GM23338 (cell line): ENCODE measurements around the gene GAD1. TPM values are rescaled to one million over a fixed set of nuclear protein-coding genes. Genes with fewer than 3 reads are reported as not detected.

Experiments
- ATAC-seq: fragments of 200-7000 bp; cut with Tn5 transposase; 3 replicates; pipeline ENCODE4 v1.9.1; 2020
- DNase-seq: peaks from one replicate; pipeline ENCODE4 v3.0.0-alpha.2; 2015; ENCODE audit warnings: low spot score
- H2AFZ ChIP-seq: fragments of 200-600 bp; sonication (generic); 2 replicates; pipeline ENCODE4 v1.8.0; 2016; ENCODE audit warnings: antibody characterized with exemption, mild to moderate bottlenecking, moderate library complexity
- H3F3A ChIP-seq: fragments of 200-600 bp; sonication (generic); replicated peaks from 2 replicates; pipeline ENCODE4 v1.8.0; 2017; ENCODE audit warnings: antibody characterized with exemption, mixed run types, low read depth
- H3K27ac ChIP-seq: fragments of 200-600 bp; sonication (generic); 2 replicates; pipeline ENCODE4 v1.6.1; 2016; ENCODE audit warnings: low read depth
- H3K27me3 ChIP-seq: fragments of 200-600 bp; sonication (generic); 2 replicates; pipeline ENCODE4 v1.8.0; 2016; ENCODE audit warnings: mild to moderate bottlenecking, mixed run types, moderate library complexity; ENCODE audit not compliant: insufficient read depth
- H3K36me3 ChIP-seq: fragments of 200-600 bp; sonication (generic); 2 replicates; pipeline ENCODE4 v1.8.0; 2016; ENCODE audit warnings: mild to moderate bottlenecking; ENCODE audit not compliant: insufficient read depth
- H3K4me1 ChIP-seq: fragments of 200-600 bp; sonication (generic); 2 replicates; pipeline ENCODE4 v1.8.0; 2016; ENCODE audit warnings: mild to moderate bottlenecking, moderate library complexity; ENCODE audit not compliant: insufficient read depth
- H3K4me2 ChIP-seq: fragments of 200-600 bp; sonication (generic); 2 replicates; pipeline ENCODE4 v1.7.1; 2017; ENCODE audit warnings: mixed run types
- H3K4me3 ChIP-seq: fragments of 200-600 bp; sonication (generic); 2 replicates; pipeline ENCODE4 v1.6.1; 2016; ENCODE audit warnings: mixed run types
- H3K79me2 ChIP-seq: fragments of 200-600 bp; sonication (generic); replicated peaks from 2 replicates; pipeline ENCODE4 v1.8.0; 2017; ENCODE audit warnings: mild to moderate bottlenecking; ENCODE audit not compliant: insufficient read depth
- H3K9me2 ChIP-seq: fragments of 200-600 bp; sonication (generic); 2 replicates; pipeline ENCODE4 v1.8.0; 2017; ENCODE audit not compliant: insufficient read depth
- H4K20me1 ChIP-seq: fragments of 200-600 bp; sonication (generic); replicated peaks from 2 replicates; pipeline ENCODE4 v1.8.0; 2017; ENCODE audit warnings: mild to moderate bottlenecking; ENCODE audit not compliant: insufficient read depth
- H3K27ac Mint-ChIP-seq: 2 replicates; pipeline ENCODE4 v1.8.0; 2020; ENCODE audit warnings: inconsistent platforms, mild to moderate bottlenecking, moderate library complexity, mixed read lengths
- H3K27me3 Mint-ChIP-seq: 3 replicates; pipeline ENCODE4 v1.8.0; 2022; ENCODE audit warnings: low read depth, mild to moderate bottlenecking, moderate library complexity, mixed read lengths, inconsistent platforms; ENCODE audit not compliant: insufficient read depth, poor library complexity
- H3K36me3 Mint-ChIP-seq: 3 replicates; pipeline ENCODE4 v1.8.0; 2021; ENCODE audit warnings: low read depth, mild to moderate bottlenecking, inconsistent platforms, moderate library complexity, mixed read lengths
- H3K4me1 Mint-ChIP-seq: 3 replicates; pipeline ENCODE4 v1.8.0; 2020; ENCODE audit warnings: mild to moderate bottlenecking, inconsistent platforms, mixed read lengths
- H3K4me3 Mint-ChIP-seq: 3 replicates; pipeline ENCODE4 v1.8.0; 2021; ENCODE audit warnings: moderate library complexity, mild to moderate bottlenecking, inconsistent platforms, mixed read lengths
- H3K9me3 Mint-ChIP-seq: 3 replicates; pipeline ENCODE4 v1.8.0; 2020; ENCODE audit warnings: moderate library complexity, mild to moderate bottlenecking, inconsistent platforms, mixed read lengths
- CREB1 ChIP-seq: fragments of 250-450 bp; sonication (Bioruptor Pico); IDR thresholded peaks from 2 replicates; pipeline ENCODE4 v1.5.0; 2020; ENCODE audit warnings: low read depth, mild to moderate bottlenecking, moderate library complexity
- CTCF ChIP-seq, 2 experiments: fragments of 200-600 bp in 1 of 2; sonication (generic) in 1 of 2; conservative IDR thresholded peaks; 2 replicates each; pipeline versions ENCODE4 v1.5.1 to v1.6.1; 2016 to 2017; ENCODE audit warnings: antibody characterized with exemption in 2 of 2, low read depth in 2 of 2, mild to moderate bottlenecking in 2 of 2, moderate library complexity in 1 of 2
- NANOG ChIP-seq: IDR thresholded peaks from 2 replicates; pipeline ENCODE4 v1.6.1; 2016; ENCODE audit warnings: antibody characterized with exemption, borderline replicate concordance
- POLR2AphosphoS5 ChIP-seq: IDR thresholded peaks from 2 replicates; pipeline ENCODE4 v1.6.1; 2016; ENCODE audit warnings: antibody characterized with exemption, low read depth
- REST ChIP-seq: IDR thresholded peaks from one replicate; pipeline ENCODE4 v1.6.1; 2018; ENCODE audit warnings: antibody characterized with exemption; ENCODE audit not compliant: unreplicated experiment
- STAT1 ChIP-seq: IDR thresholded peaks from one replicate; pipeline ENCODE4 v1.6.1; 2016; ENCODE audit warnings: antibody characterized with exemption; ENCODE audit not compliant: unreplicated experiment
- polyA plus RNA-seq: library from polyadenylated mRNA; unstranded; fragments of >200 nt; fragmentation: Nextera tagmentation; extraction: Ambion mirVana; gene quantifications from 2 replicates; pipeline ENCODE4 v1.2.1, GENCODE V29; 2016
- total RNA-seq: library from RNA; depleted of rRNA; stranded (reverse); fragments of >200 nt; shearing (Covaris generic); gene quantifications from 2 replicates; pipeline ENCODE4 v1.2.3, GENCODE V29; 2014

GAD1 gene
- total and polyA plus RNA-seq, 2 experiments from 2014 or later, result 0.17 to 0.34 TPM

- Mint-ChIP-seq H3K9me3 (no peaks in the 10 kb centered on the region; the same call in 2 of the 3 replicates), H3K36me3 (no peaks in the 10 kb centered on the region; the same call in 1 of the 3 replicates), H3K27ac (no peak overlapping the region), H3K4me3 (no peak overlapping the region), H3K4me1 (peaks cover 7% of the 10 kb centered on the region), H3K27me3 (peaks cover 54% of the 10 kb centered on the region)
- Histone ChIP-seq H4K20me1 (no peaks in the 10 kb centered on the region), H3K36me3 (no peaks in the 10 kb centered on the region), H3K27ac (no peak overlapping the region), H3K4me2 (no peak overlapping the region), H3K79me2 (no peaks in the 10 kb centered on the region), H3F3A (no peaks in the 10 kb centered on the region), H3K4me3 (no peak overlapping the region), H3K4me1 (peaks cover 8% of the 10 kb centered on the region; the same call in 1 of the 2 replicates), H3K27me3 (peaks cover 49% of the 10 kb centered on the region), H2AFZ (no peak overlapping the region), H3K9me2 (0 out of 2 replicates have a peak, but pooled peaks cover 3% of the 10 kb centered on the region)
- DNase-seq (no peak), ATAC-seq (no peak)
- TF ChIP-seq STAT1, result no peak
- TF ChIP-seq NANOG, result no peak
- no peak for TF ChIP-seq REST
- TF ChIP-seq CREB1, result no peak
- TF ChIP-seq CTCF (conservative IDR thresholded peaks at IDR 0.05; ENCODE audit: low read depth in 2 of 2), result no peak
Measured at GRCh38 chr2:170827841-170828532, 11.3 kb downstream of the GAD1 start.

- Histone ChIP-seq H4K20me1 (no peaks in the 10 kb centered on the region), H3F3A (no peaks in the 10 kb centered on the region), H3K4me3 (no peak overlapping the region), H3K9me2 (0 out of 2 replicates have a peak, but pooled peaks cover 3% of the 10 kb centered on the region), H3K4me2 (no peak overlapping the region), H3K4me1 (peaks cover 8% of the 10 kb centered on the region; the same call in 1 of the 2 replicates), H3K79me2 (no peaks in the 10 kb centered on the region), H3K36me3 (no peaks in the 10 kb centered on the region), H3K27ac (no peak overlapping the region), H2AFZ (no peak overlapping the region), H3K27me3 (peaks cover 43% of the 10 kb centered on the region)
- DNase-seq (no peak), ATAC-seq (no peak)
- H3K4me3 Mint-ChIP-seq, result no peak overlapping the region
- no peaks in the 10 kb centered on the region; the same call in 2 of the 3 replicates for H3K9me3 Mint-ChIP-seq
- H3K27ac Mint-ChIP-seq, result no peak overlapping the region
- no peak for TF ChIP-seq POLR2AphosphoS5
- peaks cover 50% of the 10 kb centered on the region for H3K27me3 Mint-ChIP-seq
- no peaks in the 10 kb centered on the region; the same call in 1 of the 3 replicates for H3K36me3 Mint-ChIP-seq
- H3K4me1 Mint-ChIP-seq, result peaks cover 7% of the 10 kb centered on the region
Measured at GRCh38 chr2:170828533-170828916, 11.8 kb downstream of the GAD1 start.
